ENCODE results near the gene TSPAN6.
A peak's percentile ranks its signal among the peaks of the same experiment; 100 is the strongest.

TSPAN6 gene

DNA sequence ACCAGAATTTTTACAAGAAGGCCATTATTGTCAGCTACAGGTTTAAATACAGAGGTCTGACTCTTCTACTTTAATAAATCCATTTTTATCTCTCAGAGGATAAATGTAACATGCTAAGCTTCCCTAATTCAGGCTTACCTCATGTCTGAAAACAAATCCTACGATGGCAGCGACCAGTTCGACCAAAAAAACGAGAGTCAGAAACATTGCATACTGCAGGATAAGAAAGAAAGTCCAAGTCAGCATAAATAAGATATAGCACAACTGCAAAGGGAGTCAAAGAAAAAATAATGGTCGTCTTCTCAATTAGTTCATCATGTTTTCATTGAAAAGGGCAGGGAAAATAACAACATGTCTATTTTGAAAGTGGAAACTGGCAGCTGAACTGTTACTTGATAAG is 1.6 kb downstream of the TSPAN6 start:
- no peak overlapping the region for H3K27ac ChIP-seq
- TF ChIP-seq CTCF (IDR thresholded peaks at IDR 0.05) (no peak), ZFX (IDR thresholded peaks at IDR 0.05; ENCODE audit: borderline replicate concordance) (no peak)

DNA sequence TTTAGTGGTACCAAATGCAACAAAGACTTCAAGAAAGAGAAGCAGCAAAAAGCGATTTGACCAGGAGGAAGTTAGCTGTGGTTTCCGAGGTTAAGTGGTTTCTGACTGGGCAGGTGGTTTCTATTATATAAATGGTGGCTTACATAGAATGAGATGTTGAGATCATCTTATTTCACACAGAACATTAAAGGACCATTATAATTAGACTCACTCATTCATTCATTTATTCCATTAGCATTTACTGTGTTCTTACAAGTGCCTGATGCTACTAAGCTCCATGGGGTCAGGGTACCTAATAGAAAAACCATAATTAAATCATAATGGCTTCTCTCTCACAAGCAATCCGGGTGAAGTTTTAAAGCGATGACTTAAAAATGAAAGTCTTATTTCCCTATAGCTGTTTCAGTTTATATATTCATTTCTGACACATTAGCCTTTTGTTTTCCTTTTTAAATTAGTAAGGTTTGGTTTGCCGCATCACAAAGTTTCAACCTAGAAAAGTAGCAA is 10.6 kb downstream of the TSPAN6 start:
- H3K27ac ChIP-seq = no peak overlapping the region
- TF ChIP-seq ZFX (IDR thresholded peaks at IDR 0.05; ENCODE audit: borderline replicate concordance) = no peak
- no peak for TF ChIP-seq CTCF (IDR thresholded peaks at IDR 0.05)

DNA sequence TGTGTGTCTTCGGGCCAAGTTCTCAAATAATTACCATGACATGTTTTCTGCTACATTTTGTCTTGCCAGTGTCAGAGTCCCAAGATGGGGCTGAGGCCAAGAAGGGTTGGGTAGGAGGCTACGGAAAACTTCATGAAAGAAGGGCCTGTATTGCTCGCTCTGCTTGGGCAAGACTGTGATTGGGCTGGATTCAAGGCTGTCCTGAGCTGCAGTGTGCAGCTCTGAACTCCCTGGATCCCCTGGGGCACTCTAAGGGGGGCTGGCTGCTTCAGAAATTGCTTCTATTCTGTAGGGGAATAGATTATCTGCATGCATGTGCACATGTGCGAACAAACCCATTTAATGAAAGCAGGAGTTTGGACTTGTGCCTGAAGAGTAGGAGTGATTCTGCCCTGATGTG is 13.6 kb downstream of the TSPAN6 start:
- TF ChIP-seq ZFX (IDR thresholded peaks at IDR 0.05; ENCODE audit: borderline replicate concordance) = no peak
- no peak for TF ChIP-seq CTCF (IDR thresholded peaks at IDR 0.05)
- H3K27ac ChIP-seq = no peak overlapping the region

DNA sequence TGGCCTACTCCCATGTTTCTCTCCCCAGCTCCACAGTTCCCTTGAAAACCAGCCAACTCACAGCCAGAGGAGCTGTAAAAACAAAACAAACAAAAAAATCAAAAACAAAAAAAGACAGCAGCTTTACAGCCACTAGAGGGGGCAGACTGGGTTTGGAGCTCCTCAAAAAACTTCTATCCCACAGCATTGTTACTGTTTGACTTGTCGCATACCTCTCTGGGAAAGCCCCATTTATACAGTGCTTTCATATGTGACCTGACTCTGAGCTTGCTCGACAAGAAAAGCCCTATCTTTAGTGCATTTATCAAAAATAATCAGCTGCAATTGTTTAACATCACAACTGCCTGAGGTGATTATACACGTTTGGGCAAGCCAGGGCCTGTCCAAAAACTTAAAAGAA is 21.6 kb downstream of the TSPAN6 start:
- no peak overlapping the region for H3K27ac ChIP-seq
- TF ChIP-seq CTCF (IDR thresholded peaks at IDR 0.05) = peak; percentile 48
- no peak for TF ChIP-seq ZFX (IDR thresholded peaks at IDR 0.05; ENCODE audit: borderline replicate concordance)

GRCh38 chrX:100611951-100612350 is 24.7 kb downstream of the TSPAN6 start:
- no peak overlapping the region for H3K27ac ChIP-seq
- TF ChIP-seq ZFX (IDR thresholded peaks at IDR 0.05; ENCODE audit: borderline replicate concordance) = no peak
- no peak for TF ChIP-seq CTCF (IDR thresholded peaks at IDR 0.05)

DNA sequence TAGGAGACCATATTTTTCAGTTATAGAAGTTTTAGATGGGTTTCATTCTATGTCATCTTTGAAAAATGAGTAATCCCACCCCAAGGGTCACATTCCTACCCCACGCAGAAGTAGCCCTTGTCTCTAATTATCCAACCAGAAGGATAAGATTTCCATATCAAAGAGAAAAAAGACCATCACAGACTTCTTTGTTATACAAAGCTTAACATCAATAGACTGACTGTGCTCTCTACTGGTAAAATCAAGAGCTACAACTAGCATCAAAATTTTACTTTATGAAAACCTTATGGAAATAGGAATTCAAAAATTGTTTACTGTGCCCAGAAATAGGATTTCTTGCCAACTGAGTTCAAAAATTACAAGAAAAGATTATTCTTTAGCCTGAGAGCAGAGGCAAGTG is 27.0 kb downstream of the TSPAN6 start:
- no peak overlapping the region for H3K27ac ChIP-seq
- TF ChIP-seq CTCF (IDR thresholded peaks at IDR 0.05) (no peak), ZFX (IDR thresholded peaks at IDR 0.05; ENCODE audit: borderline replicate concordance) (no peak)

DNA sequence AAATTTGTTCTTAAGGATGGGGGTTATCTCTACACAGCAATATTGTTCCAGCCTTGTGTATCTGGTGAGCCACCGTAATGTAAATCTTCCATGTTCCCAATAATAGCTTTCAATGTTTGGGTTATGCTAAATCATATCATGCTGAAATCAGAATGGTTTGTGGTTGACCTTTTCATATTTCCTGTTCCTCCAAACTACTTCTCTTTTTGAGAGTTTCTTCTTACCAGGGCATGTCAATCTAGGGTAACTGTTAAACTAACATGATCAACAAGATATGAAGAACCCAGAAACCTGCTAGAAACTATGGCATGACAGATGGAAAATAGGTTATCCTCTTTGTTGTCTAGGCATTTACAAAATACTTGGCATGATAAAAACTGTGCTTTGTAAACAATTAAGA is 29.9 kb downstream of the TSPAN6 start:
- TF ChIP-seq ZFX (IDR thresholded peaks at IDR 0.05; ENCODE audit: borderline replicate concordance) = no peak
- H3K27ac ChIP-seq = no peak overlapping the region

GRCh38 chrX:100600758-100601157 is 35.8 kb downstream of the TSPAN6 start:
- no peak overlapping the region for H3K27ac ChIP-seq
- TF ChIP-seq ZFX (IDR thresholded peaks at IDR 0.05; ENCODE audit: borderline replicate concordance) = no peak
